Smooth muscle cell (in vitro differentiated cells): ENCODE results near the gene CSF3. TPM values are rescaled to one million over a fixed set of nuclear protein-coding genes. Genes with fewer than 3 reads are reported as not detected.

Source experiments
- DNase-seq: peaks from one replicate; lab custom pipeline; 2025; ENCODE audit not compliant: unreplicated experiment; lab: John Stamatoyannopoulos, UW
- H2AFZ ChIP-seq: fragments of 200-600 bp; sonication (generic); 2 replicates; pipeline ENCODE4 v1.6.0; 2016; ENCODE audit warnings: antibody characterized with exemption, low read depth, mild to moderate bottlenecking
- H3F3A ChIP-seq: fragments of 200-600 bp; sonication (generic); 2 replicates; pipeline ENCODE4 v1.6.0; 2017; ENCODE audit warnings: antibody characterized with exemption, low read depth
- H3K27ac ChIP-seq: fragments of 200-600 bp; sonication (generic); 2 replicates; pipeline ENCODE4 v1.5.1; 2016; ENCODE audit warnings: low read depth, mild to moderate bottlenecking
- H3K27me3 ChIP-seq: fragments of 200-600 bp; sonication (generic); 2 replicates; pipeline ENCODE4 v1.6.1; 2016; ENCODE audit warnings: low read depth, mild to moderate bottlenecking
- H3K36me3 ChIP-seq: fragments of 200-600 bp; sonication (generic); 2 replicates; pipeline ENCODE4 v1.5.1; 2016; ENCODE audit warnings: low read depth
- H3K4me1 ChIP-seq: fragments of 200-600 bp; sonication (generic); 2 replicates; pipeline ENCODE4 v1.5.1; 2016; ENCODE audit warnings: low read depth
- H3K4me2 ChIP-seq: fragments of 200-600 bp; sonication (generic); 2 replicates; pipeline ENCODE4 v1.6.0; 2016; ENCODE audit warnings: mild to moderate bottlenecking
- H3K4me3 ChIP-seq: fragments of 200-600 bp; sonication (generic); 2 replicates; pipeline ENCODE4 v1.5.1; 2016; ENCODE audit warnings: mild to moderate bottlenecking
- H3K79me2 ChIP-seq: fragments of 200-600 bp; sonication (generic); 2 replicates; pipeline ENCODE4 v1.6.0; 2016; ENCODE audit warnings: low read depth, mild to moderate bottlenecking
- H3K9ac ChIP-seq: fragments of 200-600 bp; sonication (generic); 2 replicates; pipeline ENCODE4 v1.6.0; 2016; ENCODE audit warnings: low read depth
- H3K9me3 ChIP-seq: fragments of 200-600 bp; sonication (generic); replicated peaks from 2 replicates; pipeline ENCODE4 v1.5.1; 2016; ENCODE audit warnings: low read depth
- H4K20me1 ChIP-seq: fragments of 200-600 bp; sonication (generic); 2 replicates; pipeline ENCODE4 v1.6.0; 2016; ENCODE audit warnings: low read depth
- CTCF ChIP-seq: fragments of 200-600 bp; sonication (generic); IDR thresholded peaks from 2 replicates; pipeline ENCODE4 v1.5.1; 2017; ENCODE audit warnings: borderline replicate concordance, mild to moderate bottlenecking, antibody characterized with exemption; ENCODE audit not compliant: insufficient read depth, poor library complexity, severe bottlenecking
- WGBS: methylation state at CpG from one replicate; pipeline ENCODE4 v1.1.7; 2016; ENCODE audit warnings: low lambda C conversion rate; 5-methylcytosine and 5-hydroxymethylcytosine counted together
- polyA plus RNA-seq: library from polyadenylated mRNA; unstranded; fragments of >200 nt; fragmentation: Nextera tagmentation; extraction: Ambion mirVana; gene quantifications from 2 replicates; pipeline ENCODE4 v1.2.1, GENCODE V29; 2016
- total RNA-seq: library from RNA; depleted of rRNA; stranded (reverse); fragments of >200 nt; gene quantifications from 2 replicates; pipeline ENCODE4 v1.2.3, GENCODE V29; 2014

Gene CSF3
- total and polyA plus RNA-seq, 2 experiments from 2014 or later, result not detected

GRCh38 chr17:40025559-40025958 lies 10.3 kb downstream of the CSF3 start:
- TF ChIP-seq CTCF, result no peak
- no peaks in the 10 kb centered on the region for H4K20me1 ChIP-seq
- no peak overlapping the region for H2AFZ ChIP-seq
- H3K4me2 ChIP-seq, result no peak overlapping the region
- H3K9me3 ChIP-seq, result no peaks in the 10 kb centered on the region
- H3K9ac ChIP-seq, result no peak overlapping the region
- no peak overlapping the region for H3K27ac ChIP-seq
- H3K27me3 ChIP-seq, result no peaks in the 10 kb centered on the region
- WGBS, result 100% methylated on average over 2 of the region's 2 CpGs
- H3K36me3 ChIP-seq, result peaks cover 9% of the 10 kb centered on the region
- no peak for DNase-seq
- no peaks in the 10 kb centered on the region for H3K79me2 ChIP-seq
- no peaks in the 10 kb centered on the region for H3F3A ChIP-seq
- H3K4me1 ChIP-seq, result no peaks in the 10 kb centered on the region
- H3K4me3 ChIP-seq, result no peak overlapping the region

GRCh38 chr17:40025991-40026815 lies 11.0 kb downstream of the CSF3 start:
- H3F3A ChIP-seq, result no peaks in the 10 kb centered on the region
- H2AFZ ChIP-seq, result no peak overlapping the region
- H3K27me3 ChIP-seq, result no peaks in the 10 kb centered on the region
- no peak overlapping the region for H3K27ac ChIP-seq
- no peaks in the 10 kb centered on the region for H3K9me3 ChIP-seq
- H3K4me3 ChIP-seq, result no peak overlapping the region
- WGBS, result 97% methylated on average over 22 of the region's 22 CpGs
- H3K4me2 ChIP-seq, result no peak overlapping the region
- no peak overlapping the region for H3K9ac ChIP-seq
- H4K20me1 ChIP-seq, result no peaks in the 10 kb centered on the region
- DNase-seq, result no peak
- no peaks in the 10 kb centered on the region for H3K79me2 ChIP-seq
- H3K4me1 ChIP-seq, result no peaks in the 10 kb centered on the region
- TF ChIP-seq CTCF, result no peak
- H3K36me3 ChIP-seq, result peaks cover 9% of the 10 kb centered on the region

GRCh38 chr17:40026816-40027613 lies 11.8 kb downstream of the CSF3 start:
- 52% methylated on average over 33 of the region's 33 CpGs for WGBS
- no peaks in the 10 kb centered on the region for H3K27me3 ChIP-seq
- no peak overlapping the region for H3K9ac ChIP-seq
- peak; percentile 34 for DNase-seq
- TF ChIP-seq CTCF, result peak; percentile 84
- H3K9me3 ChIP-seq, result no peaks in the 10 kb centered on the region
- H3K4me2 ChIP-seq, result no peak overlapping the region
- H3K4me3 ChIP-seq, result no peak overlapping the region
- H3K4me1 ChIP-seq, result no peaks in the 10 kb centered on the region
- H4K20me1 ChIP-seq, result no peaks in the 10 kb centered on the region
- H2AFZ ChIP-seq, result no peak overlapping the region
- H3K79me2 ChIP-seq, result no peaks in the 10 kb centered on the region
- no peak overlapping the region for H3K27ac ChIP-seq
- peaks cover 9% of the 10 kb centered on the region for H3K36me3 ChIP-seq
- no peaks in the 10 kb centered on the region for H3F3A ChIP-seq
